Osteocyte (in vitro differentiated cells): ENCODE data around the gene RASSF1. TPM values are rescaled to one million over a fixed set of nuclear protein-coding genes. Genes with fewer than 3 reads are reported as not detected.

Experiments used
- DNase-seq: peaks from one replicate; pipeline ENCODE4 v3.0.0; 2021; ENCODE audit warnings: mixed read lengths; ENCODE audit not compliant: unreplicated experiment; ENCODE audit errors: extremely low spot score
- H3K27ac Mint-ChIP-seq: one replicate; pipeline ENCODE4 v1.8.0; 2021; ENCODE audit warnings: mild to moderate bottlenecking, mixed read lengths; ENCODE audit not compliant: unreplicated experiment
- H3K27me3 Mint-ChIP-seq: one replicate; pipeline ENCODE4 v1.8.0; 2021; ENCODE audit warnings: mixed read lengths; ENCODE audit not compliant: unreplicated experiment
- H3K36me3 Mint-ChIP-seq: one replicate; pipeline ENCODE4 v1.8.0; 2021; ENCODE audit warnings: mixed read lengths; ENCODE audit not compliant: unreplicated experiment
- H3K4me1 Mint-ChIP-seq: one replicate; pipeline ENCODE4 v1.8.0; 2021; ENCODE audit warnings: mixed read lengths; ENCODE audit not compliant: unreplicated experiment
- H3K4me3 Mint-ChIP-seq: one replicate; pipeline ENCODE4 v1.8.0; 2021; ENCODE audit warnings: mild to moderate bottlenecking, moderate library complexity, mixed read lengths; ENCODE audit not compliant: unreplicated experiment
- H3K9me3 Mint-ChIP-seq: one replicate; pipeline ENCODE4 v1.8.0; 2021; ENCODE audit warnings: mixed read lengths; ENCODE audit not compliant: unreplicated experiment
- total RNA-seq: library from RNA; stranded (reverse); gene quantifications from 2 replicates; pipeline ENCODE4 v1.2.1, GENCODE V29; 2021
- TF ChIP-seq, protein P1 (sequence below): fragments of 200-600 bp; sonication (generic); IDR thresholded peaks from 2 replicates; pipeline ENCODE4 v1.5.0; 2021; ENCODE audit warnings: antibody characterized with exemption, mild to moderate bottlenecking, moderate library complexity

The RASSF1 gene
- total RNA-seq, 1 donor from 2014 or later, result 12.8 TPM

DNA sequence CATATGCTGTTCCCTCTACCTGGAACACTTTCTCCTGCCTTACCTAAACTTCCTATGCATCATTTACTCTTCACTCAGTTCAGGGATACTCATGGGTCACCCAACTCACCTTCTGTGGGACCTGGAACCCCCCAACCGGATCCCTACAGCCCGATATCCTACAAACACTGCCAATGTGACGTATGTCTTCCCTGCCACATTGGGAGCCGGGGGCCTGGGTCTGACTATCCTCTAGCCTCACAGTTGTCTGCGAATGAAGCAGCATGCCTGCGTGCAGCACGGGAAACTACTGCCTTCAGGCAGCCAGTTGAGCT is 9.5 kb upstream of the RASSF1 start:
- H3K4me1 Mint-ChIP-seq, result peaks cover 25% of the 10 kb centered on the region
- H3K9me3 Mint-ChIP-seq, result no peaks in the 10 kb centered on the region
- H3K4me3 Mint-ChIP-seq, result peak overlapping the region; percentile 95

DNA sequence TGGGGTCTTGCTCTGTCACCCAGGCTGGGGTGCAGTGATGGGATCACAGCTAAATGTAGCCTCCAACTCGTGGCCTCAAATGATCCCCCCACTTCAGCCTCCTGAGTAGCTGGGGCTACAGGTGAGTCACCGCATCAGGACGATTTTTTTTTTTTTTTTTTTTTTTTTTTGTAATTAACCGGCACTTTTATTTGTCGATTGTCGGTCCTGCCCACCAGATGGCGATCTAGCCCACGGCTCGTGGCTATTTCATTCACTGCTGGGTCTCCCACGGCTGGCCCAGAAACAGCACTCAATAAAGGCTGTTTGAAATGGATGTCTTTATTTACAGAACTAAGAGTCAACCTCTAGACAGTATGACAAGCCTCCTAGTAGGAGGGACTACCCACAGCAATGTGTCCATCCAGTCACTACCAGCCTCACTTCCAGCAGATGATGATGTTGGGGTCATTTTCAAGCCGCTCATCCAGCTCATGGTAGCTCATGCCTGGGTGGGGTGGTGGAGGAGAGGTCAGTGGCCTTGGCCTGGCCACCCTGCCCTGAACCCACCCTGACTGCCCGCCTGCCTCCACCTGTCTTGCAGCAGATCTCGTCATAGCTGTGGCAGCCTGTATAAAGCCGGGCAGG is 6.7 kb upstream of the RASSF1 start:
- TF ChIP-seq, protein P1, sequence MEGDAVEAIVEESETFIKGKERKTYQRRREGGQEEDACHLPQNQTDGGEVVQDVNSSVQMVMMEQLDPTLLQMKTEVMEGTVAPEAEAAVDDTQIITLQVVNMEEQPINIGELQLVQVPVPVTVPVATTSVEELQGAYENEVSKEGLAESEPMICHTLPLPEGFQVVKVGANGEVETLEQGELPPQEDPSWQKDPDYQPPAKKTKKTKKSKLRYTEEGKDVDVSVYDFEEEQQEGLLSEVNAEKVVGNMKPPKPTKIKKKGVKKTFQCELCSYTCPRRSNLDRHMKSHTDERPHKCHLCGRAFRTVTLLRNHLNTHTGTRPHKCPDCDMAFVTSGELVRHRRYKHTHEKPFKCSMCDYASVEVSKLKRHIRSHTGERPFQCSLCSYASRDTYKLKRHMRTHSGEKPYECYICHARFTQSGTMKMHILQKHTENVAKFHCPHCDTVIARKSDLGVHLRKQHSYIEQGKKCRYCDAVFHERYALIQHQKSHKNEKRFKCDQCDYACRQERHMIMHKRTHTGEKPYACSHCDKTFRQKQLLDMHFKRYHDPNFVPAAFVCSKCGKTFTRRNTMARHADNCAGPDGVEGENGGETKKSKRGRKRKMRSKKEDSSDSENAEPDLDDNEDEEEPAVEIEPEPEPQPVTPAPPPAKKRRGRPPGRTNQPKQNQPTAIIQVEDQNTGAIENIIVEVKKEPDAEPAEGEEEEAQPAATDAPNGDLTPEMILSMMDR, result peak; percentile 72
- no peaks in the 10 kb centered on the region for H3K36me3 Mint-ChIP-seq
- H3K9me3 Mint-ChIP-seq, result no peaks in the 10 kb centered on the region
- H3K27me3 Mint-ChIP-seq, result no peaks in the 10 kb centered on the region
- DNase-seq, result no peak
- H3K27ac Mint-ChIP-seq, result peak overlapping the region; percentile 47
- H3K4me1 Mint-ChIP-seq, result peaks cover 25% of the 10 kb centered on the region
- H3K4me3 Mint-ChIP-seq, result no peak overlapping the region

More for the DNA sequence above, 9.5 kb upstream of the RASSF1 start:
- Mint-ChIP-seq H3K36me3 (peaks cover 5% of the 10 kb centered on the region), H3K27ac (peak overlapping the region; percentile 98), H3K27me3 (no peaks in the 10 kb centered on the region)
- TF ChIP-seq, protein P1, result no peak
- no peak for DNase-seq

DNA sequence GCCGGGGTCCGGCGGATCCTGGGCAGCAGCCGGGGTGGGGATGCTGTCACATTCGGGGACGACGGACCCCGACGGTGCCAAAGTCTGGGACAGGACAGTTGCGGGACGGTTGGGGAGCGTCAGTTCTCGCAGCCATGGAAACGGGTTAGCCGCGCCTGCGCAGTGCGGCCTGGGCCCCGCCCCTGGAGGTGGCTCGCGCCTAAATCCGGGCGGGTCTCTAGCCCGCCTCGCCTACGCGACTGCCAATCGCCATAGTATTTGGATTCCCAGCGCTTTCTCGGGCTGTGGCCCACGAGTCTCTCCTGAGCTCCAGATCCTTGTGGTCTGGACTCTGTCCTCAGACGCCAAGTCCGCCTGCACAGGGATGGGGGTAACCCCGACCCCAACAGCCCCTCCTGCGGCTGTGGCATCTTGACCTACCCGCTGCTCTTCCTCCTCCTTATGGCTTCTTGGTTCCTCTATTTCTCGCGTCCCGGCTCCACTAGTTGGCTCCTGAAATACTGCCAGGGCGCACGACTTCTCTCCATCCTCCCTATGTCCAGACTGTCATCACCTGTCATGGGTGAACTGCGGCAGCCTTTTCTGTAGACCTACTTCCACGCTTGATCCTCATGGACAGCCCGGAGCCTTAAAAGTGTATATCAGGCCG is 5.1 kb upstream of the RASSF1 start, which contains the start of gene ZMYND10:
Gene ZMYND10, minus strand, starts transcription at position 147 of the 649 bp plus-strand sequence. CDS start 153 bp downstream, outside the sequence.
- TF ChIP-seq, protein P1, result no peak
- Mint-ChIP-seq H3K9me3 (no peaks in the 10 kb centered on the region), H3K27me3 (no peaks in the 10 kb centered on the region), H3K4me3 (peak within 1 kb of the TSS; percentile 64), H3K36me3 (no peaks in the 10 kb centered on the region), H3K27ac (no peak within 1 kb of the TSS), H3K4me1 (peaks cover 19% of the 10 kb centered on the region)
- peak; percentile 90 for DNase-seq

DNA sequence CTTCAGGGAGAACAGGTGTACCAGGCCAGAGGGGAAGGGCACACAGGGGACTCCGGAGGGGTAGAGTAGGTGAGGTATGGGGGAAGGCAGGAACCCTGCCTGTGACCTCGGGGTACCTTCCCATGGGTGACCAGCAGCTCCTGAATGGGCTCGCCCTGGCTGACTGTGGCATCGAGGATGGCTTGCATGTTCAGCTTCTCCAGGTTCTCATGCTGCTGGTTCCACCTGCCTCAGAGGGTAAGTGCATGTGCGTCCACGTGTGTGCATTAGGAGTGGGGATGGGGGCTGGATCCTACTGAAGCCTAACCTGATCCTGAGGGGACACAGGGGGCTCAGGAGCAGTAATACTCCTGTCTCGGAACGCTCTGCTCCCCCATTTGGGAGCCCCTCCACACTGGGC is 4.4 kb upstream of the RASSF1 start:
- H3K4me1 Mint-ChIP-seq, result peaks cover 15% of the 10 kb centered on the region
- H3K27me3 Mint-ChIP-seq, result no peaks in the 10 kb centered on the region
- H3K4me3 Mint-ChIP-seq, result peak overlapping the region; percentile 64
- H3K9me3 Mint-ChIP-seq, result no peaks in the 10 kb centered on the region
- DNase-seq, result no peak
- TF ChIP-seq, protein P1, result no peak
- no peaks in the 10 kb centered on the region for H3K36me3 Mint-ChIP-seq
- H3K27ac Mint-ChIP-seq, result no peak overlapping the region

DNA sequence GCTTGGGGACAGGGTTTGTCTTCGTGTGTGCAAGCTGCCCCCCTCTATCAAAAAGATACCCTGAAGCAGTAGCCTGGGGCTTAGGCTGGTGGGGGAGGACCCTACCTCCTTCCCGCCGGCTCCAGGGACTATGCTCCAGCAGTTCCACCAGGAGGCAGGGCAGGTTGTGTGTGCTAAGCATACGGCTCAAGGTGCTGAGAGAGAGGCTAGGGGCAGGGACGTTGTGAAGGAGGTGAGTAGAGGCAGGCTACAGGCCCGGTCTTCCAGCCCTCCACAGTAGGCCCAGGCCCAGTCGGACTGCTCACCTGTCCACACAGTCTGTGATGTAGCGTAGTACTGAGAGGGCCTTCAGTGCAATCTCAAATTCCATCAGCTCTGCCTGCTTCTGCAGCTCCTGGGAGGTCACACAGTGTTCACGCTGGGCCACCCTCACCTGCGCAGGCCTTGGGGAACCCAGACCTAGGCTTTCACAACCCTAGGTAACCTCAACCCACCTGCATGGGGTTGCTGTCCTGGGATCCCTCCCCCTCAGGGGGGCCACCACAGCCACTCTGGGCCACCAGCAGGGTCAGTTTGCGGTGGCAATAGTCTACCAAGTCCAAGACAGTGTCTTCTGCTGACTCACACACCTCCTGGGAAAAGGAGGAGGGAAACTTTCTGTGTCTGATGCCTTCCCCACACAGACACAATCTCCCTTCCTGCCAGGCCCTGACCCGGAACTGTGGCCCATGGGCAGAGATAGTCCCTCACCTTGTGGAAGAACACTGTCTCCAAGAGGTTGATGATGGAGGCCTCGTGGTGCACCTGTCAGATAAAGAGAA is 2.4 kb upstream of the RASSF1 start:
- H3K27me3 Mint-ChIP-seq, result no peaks in the 10 kb centered on the region
- no peak for DNase-seq

More for the DNA sequence above, 2.4 kb upstream of the RASSF1 start:
- Mint-ChIP-seq H3K4me1 (peaks cover 30% of the 10 kb centered on the region), H3K36me3 (no peaks in the 10 kb centered on the region), H3K9me3 (no peaks in the 10 kb centered on the region), H3K4me3 (no peak overlapping the region), H3K27ac (no peak overlapping the region)
- TF ChIP-seq, protein P1, result no peak
